GM10248 (cell line): ENCODE results near the gene GPHN.

Source experiments
- CTCF ChIA-PET: fragments of 300-600 bp; sonication (Branson Sonifier 250); formaldehyde crosslinking; extraction: SDS; loops from one replicate; lab custom pipeline; 2021; ENCODE audit warnings: antibody characterized with exemption; lab: Yijun Ruan, JAX
- POLR2A ChIA-PET: fragments of 350-650 bp; sonication (Branson Sonifier 250); formaldehyde crosslinking; extraction: SDS; loops from one replicate; lab custom pipeline; 2020; ENCODE audit warnings: antibody characterized with exemption; lab: Yijun Ruan, JAX
- DNase-seq: peaks from one replicate; pipeline ENCODE4 v3.0.0; 2012; ENCODE audit errors: extremely low spot score
- CTCF ChIP-seq: IDR thresholded peaks from 2 replicates; pipeline ENCODE4 v1.5.1; 2012; ENCODE audit warnings: mild to moderate bottlenecking, low read depth; ENCODE audit errors: extremely low read depth, missing control alignments, control extremely low read depth

GPHN gene

DNA sequence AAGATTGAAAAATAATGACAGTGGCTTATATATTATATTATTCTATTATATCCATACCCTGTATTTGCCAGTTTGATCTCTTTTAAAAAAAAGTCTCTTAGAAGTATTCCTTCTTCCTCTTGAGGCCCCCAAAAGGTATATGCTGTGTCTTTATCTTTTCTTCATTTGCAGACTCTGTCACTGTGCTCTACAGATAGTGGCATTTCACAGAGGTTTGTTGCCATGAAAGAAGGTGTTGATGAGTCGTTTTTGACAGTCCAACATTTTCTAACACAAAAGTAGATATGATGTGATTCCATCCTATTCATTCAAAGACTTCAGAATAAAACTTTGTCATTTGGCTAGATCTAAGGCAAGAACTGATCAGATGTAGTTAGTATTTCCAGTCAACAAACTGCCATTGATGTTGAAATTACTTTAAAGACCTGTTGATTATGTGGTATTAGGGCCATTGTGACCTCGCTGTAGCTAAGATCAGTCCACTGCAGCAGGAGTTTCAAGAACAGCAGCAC, 22.0 kb upstream of the GPHN start, which contains the start of gene CCDC196:
Gene CCDC196, plus strand, starts transcription at position 462 of the 512 bp plus-strand sequence. CDS start 132 bp downstream, outside the sequence.
- ChIA-PET CTCF (interaction anchor here (1.9 kb wide), 1 partner anchor 9 kb away, joined by 4 read pairs; no protein-coding TSS in a partner anchor), POLR2A (no interaction called here)
- no peak for TF ChIP-seq CTCF
- DNase-seq, result no peak

DNA sequence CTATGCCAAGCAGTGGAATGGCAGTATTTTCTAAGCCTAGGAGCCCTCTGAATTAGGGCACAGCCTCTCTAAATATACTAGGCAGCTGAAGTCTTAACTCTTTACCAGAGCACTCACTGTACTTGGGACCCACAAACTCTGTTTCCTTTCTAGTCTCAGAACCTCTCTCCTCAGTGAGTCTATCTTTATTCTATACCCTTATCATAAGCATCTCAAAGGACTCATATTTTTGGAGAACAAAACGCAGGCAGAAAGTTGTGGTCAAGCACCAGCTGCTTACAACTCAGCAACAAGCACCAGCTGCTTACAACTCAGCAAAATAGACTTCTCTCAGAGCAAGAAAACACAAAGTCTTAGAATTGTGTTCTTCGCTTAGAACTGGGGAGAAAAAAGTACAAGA, 20.8 kb upstream of the GPHN start:
- no peak for DNase-seq
- ChIA-PET CTCF (no interaction called here), POLR2A (no interaction called here)
- TF ChIP-seq CTCF, result no peak

DNA sequence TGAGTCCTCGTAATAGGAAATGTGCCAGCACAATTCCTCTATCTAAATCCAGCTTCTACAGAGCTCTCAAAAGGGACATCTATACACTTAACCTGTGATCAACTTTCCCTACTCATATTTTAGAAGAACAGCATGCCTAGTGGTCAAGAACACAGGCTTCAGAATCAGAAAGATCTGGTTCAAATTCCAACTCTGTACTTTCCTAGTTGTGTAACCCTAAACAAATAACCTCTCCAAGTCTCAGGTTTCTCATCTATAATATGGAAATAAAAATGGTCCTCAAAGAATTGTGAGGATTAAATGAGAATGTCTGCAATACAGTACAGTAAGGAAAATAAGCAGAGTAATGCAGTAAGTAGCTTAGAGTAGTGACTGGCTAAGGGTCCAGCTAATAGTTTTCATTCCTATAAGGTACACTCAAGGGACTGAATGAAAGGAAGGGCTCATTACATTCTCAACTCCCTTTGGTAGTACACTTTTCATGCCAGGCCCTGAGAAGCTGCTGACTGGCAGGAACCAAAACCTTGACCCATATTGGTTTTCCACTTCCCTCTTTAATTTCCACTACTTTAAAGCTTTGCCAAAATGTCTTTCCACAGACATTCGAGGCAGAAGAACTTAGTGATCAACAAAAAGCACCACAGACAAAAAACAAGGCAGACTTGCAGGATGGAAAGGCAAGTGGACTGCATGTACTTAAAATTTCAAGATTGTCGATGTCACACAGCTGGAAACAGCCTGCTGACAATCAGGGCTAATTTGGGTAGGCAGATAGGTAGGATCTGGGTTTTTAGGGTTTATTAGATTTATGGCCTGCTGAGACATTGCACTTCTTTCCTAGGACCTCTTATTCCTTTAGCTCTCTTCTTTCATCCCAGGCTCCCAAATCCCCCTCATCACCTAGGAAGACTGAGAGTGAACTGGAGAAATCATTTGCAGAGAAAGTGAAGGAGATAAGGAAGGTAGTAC, 17.5 kb upstream of the GPHN start:
- no peak for DNase-seq
- POLR2A ChIA-PET, result interaction anchor here (0.8 to 1.5 kb wide), 2 partner anchors 13 to 17 kb away, joined by 3 to 6 read pairs; partner anchors contain the start of gene GPHN
- CTCF ChIA-PET, result interaction anchor here (0.7 to 1.3 kb wide), 8 partner anchors 87 to 795 kb away, joined by 3 to 4 read pairs (median 3); no protein-coding TSS in a partner anchor
- TF ChIP-seq CTCF, result no peak

- ChIA-PET POLR2A (no interaction called here), CTCF (no interaction called here)
- DNase-seq, result no peak
- TF ChIP-seq CTCF, result no peak
These were observed 14.2 kb upstream of the GPHN start for GRCh38 chr14:66493750-66494149.

- ChIA-PET POLR2A (no interaction called here), CTCF (interaction anchor here (0.7 to 1.5 kb wide), 11 partner anchors 10 to 864 kb away, joined by 3 to 7 read pairs (median 3); partner anchors contain the start of genes ATP6V1D, CCDC196 and EIF2S1)
These were observed 12.5 kb upstream of the GPHN start for GRCh38 chr14:66495218-66496098.

More at GRCh38 chr14:66495218-66496098, 12.5 kb upstream of the GPHN start:
- peak; percentile 41 for DNase-seq
- peak; percentile 70 for TF ChIP-seq CTCF
